ENCODE results near the gene SDHA. TPM values are rescaled to one million over a fixed set of nuclear protein-coding genes. Genes with fewer than 3 reads are reported as not detected.

Gene SDHA
- polyA plus RNA-seq, 2 of the 4 experiments (the other 2 are of a cell fraction), result 115 to 134 TPM

DNA sequence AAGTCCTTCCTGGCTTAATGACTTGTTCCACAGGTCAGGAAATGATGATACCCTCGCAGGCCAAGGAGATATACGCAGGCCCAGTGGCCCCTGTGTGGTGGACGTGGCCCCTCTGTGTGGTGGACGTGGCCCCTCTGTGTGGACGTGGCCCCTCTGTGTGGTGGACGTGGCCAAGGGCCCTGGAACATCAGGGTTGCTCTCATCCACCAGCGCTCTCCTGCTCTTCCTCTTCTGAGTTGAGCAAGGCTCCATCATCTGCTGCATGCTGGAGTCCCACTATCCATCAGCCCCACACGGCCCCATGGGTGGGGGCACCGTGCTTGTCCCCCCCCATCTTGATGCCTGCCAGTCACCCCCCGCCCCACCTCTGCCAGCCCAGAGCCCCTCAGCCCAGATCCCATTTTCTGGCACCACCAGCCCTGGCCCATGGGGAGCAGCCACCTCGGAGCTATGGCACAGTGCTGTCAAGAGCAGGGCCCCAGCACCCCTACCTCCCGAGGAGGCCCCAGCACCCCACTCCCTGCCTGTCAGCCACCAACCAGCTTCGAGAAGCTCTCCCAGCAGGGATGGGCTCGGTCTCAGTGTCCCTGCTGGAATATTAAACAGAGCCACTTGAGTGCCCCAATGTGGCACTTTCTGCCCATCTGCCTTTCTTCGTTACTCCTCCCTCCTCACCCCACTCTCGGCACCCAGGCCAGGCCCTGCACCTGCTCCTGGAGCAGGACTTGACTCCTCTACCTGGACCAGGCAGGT lies 18.7 kb upstream of the SDHA start:
- ATAC-seq, result no peak
- ChIA-PET POLR2A (interaction anchor here (0.7 kb wide), 1 partner anchor 95 kb away, joined by 3 read pairs; no protein-coding TSS in a partner anchor), CTCF (interaction anchor here (1.4 kb wide), 2 partner anchors 9 to 11 kb away, joined by 4 to 5 read pairs; no protein-coding TSS in a partner anchor)

GRCh38 chr5:199950-200645 lies 18.0 kb upstream of the SDHA start:
- DNase-seq (ENCODE audit: low read depth in 1 of 2, low spot score in 1 of 2) (no peak), FAIRE-seq (no peak), ATAC-seq (no peak)
- TF ChIP-seq RFX5 (IDR thresholded peaks at IDR 0.05) (no peak), POLR2AphosphoS2 (conservative IDR thresholded peaks at IDR 0.05; ENCODE audit: low read length) (no peak), BHLHE40 (IDR thresholded peaks at IDR 0.05; ENCODE audit: low read depth, low read length) (no peak), FOXS1 (CRISPR knock-in tag; IDR thresholded peaks at IDR 0.05) (no peak), CBX2 (IDR thresholded peaks at IDR 0.05; ENCODE audit: borderline replicate concordance, low read depth) (no peak), CBX8 (IDR thresholded peaks at IDR 0.05) (no peak), ZC3H11A (IDR thresholded peaks at IDR 0.05) (no peak), EHMT2 (IDR thresholded peaks at IDR 0.05; ENCODE audit: low read depth) (no peak), SMC3 (IDR thresholded peaks at IDR 0.05) (no peak), RAD21 (conservative IDR thresholded peaks at IDR 0.05 in 1 of 2, IDR thresholded peaks at IDR 0.05 in 1 of 2) (no peak), TFCP2L1 (CRISPR knock-in tag; IDR thresholded peaks at IDR 0.05) (no peak), RARB (CRISPR knock-in tag; IDR thresholded peaks at IDR 0.05) (no peak), EP300 (IDR thresholded peaks at IDR 0.05) (no peak), HOXB5 (CRISPR knock-in tag; IDR thresholded peaks at IDR 0.05) (no peak), MAFK (IDR thresholded peaks at IDR 0.05; ENCODE audit: partially characterized antibody) (no peak)
- TF ChIP-seq, protein P1, sequence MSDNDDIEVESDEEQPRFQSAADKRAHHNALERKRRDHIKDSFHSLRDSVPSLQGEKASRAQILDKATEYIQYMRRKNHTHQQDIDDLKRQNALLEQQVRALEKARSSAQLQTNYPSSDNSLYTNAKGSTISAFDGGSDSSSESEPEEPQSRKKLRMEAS (IDR thresholded peaks at IDR 0.05), result no peak
- TF ChIP-seq, protein P2, sequence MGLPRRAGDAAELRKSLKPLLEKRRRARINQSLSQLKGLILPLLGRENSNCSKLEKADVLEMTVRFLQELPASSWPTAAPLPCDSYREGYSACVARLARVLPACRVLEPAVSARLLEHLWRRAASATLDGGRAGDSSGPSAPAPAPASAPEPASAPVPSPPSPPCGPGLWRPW (IDR thresholded peaks at IDR 0.05), result no peak
- TF ChIP-seq, protein P3, sequence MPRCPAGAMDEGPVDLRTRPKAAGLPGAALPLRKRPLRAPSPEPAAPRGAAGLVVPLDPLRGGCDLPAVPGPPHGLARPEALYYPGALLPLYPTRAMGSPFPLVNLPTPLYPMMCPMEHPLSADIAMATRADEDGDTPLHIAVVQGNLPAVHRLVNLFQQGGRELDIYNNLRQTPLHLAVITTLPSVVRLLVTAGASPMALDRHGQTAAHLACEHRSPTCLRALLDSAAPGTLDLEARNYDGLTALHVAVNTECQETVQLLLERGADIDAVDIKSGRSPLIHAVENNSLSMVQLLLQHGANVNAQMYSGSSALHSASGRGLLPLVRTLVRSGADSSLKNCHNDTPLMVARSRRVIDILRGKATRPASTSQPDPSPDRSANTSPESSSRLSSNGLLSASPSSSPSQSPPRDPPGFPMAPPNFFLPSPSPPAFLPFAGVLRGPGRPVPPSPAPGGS (IDR thresholded peaks at IDR 0.05), result no peak
- no peak overlapping the region for H3K27ac ChIP-seq
- no peak overlapping the region for H3K4me3 ChIP-seq
- no peaks in the 10 kb centered on the region for H3K4me1 ChIP-seq
- WGBS (ENCODE audit: missing lambda C conversion rate), result 94% methylated on average over 22 of the region's 23 CpGs
- no peak overlapping the region for H3K4me2 ChIP-seq
- ChIA-PET CTCF (interaction anchor here (1.4 kb wide), 2 partner anchors 9 to 12 kb away, joined by 4 to 5 read pairs; no protein-coding TSS in a partner anchor), POLR2A (interaction anchor here (0.7 kb wide), 1 partner anchor 96 kb away, joined by 3 read pairs; no protein-coding TSS in a partner anchor)
- no peaks in the 10 kb centered on the region for H3K9me3 ChIP-seq

More for the DNA sequence above, 18.7 kb upstream of the SDHA start:
- FAIRE-seq (no peak), DNase-seq (ENCODE audit: low read depth in 1 of 2, low spot score in 1 of 2) (no peak)
- Histone ChIP-seq H3K4me2 (no peak overlapping the region), H3K27ac (no peak overlapping the region), H3K9me3 (no peaks in the 10 kb centered on the region), H3K4me3 (no peak overlapping the region), H3K4me1 (no peaks in the 10 kb centered on the region)
- TF ChIP-seq ZC3H11A (IDR thresholded peaks at IDR 0.05) (no peak), ATOH8 (CRISPR knock-in tag; IDR thresholded peaks at IDR 0.05; ENCODE audit: low read depth) (no peak), MAZ (IDR thresholded peaks at IDR 0.05; ENCODE audit: borderline replicate concordance, low read depth, low read length) (no peak), BHLHE40 (IDR thresholded peaks at IDR 0.05; ENCODE audit: low read depth, low read length) (no peak)
- 93% methylated on average over 11 of the region's 16 CpGs for WGBS (ENCODE audit: missing lambda C conversion rate)
